HCT116 (cell line): ENCODE measurements around the gene ATP6V1G2. TPM values are rescaled to one million over a fixed set of nuclear protein-coding genes. Genes with fewer than 3 reads are reported as not detected.

Experiments used
- ATAC-seq: fragments of 200-7000 bp; cut with Tn5 transposase; 2 replicates; pipeline ENCODE4 v1.9.1; 2020; ENCODE audit warnings: mild to moderate bottlenecking, moderate library complexity
- Bru-seq: library from RNA; stranded (reverse); fragments of 400-500 nt; gene quantifications from one replicate; lab custom pipeline; 2021; lab: Mats Ljungman, UMichigan
- BruChase-seq, 2 experiments: library from RNA; stranded (reverse); fragments of 400-500 nt; gene quantifications; one replicate each; lab custom pipeline; 2021; lab: Mats Ljungman, UMichigan
- BruUV-seq: library from RNA; stranded (reverse); fragments of 400-500 nt; replicated peaks from 2 replicates; lab custom pipeline; 2021; lab: Mats Ljungman, UMichigan
- CTCF ChIA-PET: fragments of 300-600 bp; sonication (Branson Sonifier 250); formaldehyde crosslinking; loops from one replicate; lab custom pipeline; 2021; ENCODE audit warnings: antibody characterized with exemption; lab: Charles Lee
- POLR2A ChIA-PET: fragments of 300-600, 350-600 bp; sonication (Branson Sonifier 250); formaldehyde crosslinking; loops from one replicate; lab custom pipeline; 2021; ENCODE audit warnings: antibody characterized with exemption; lab: Charles Lee
- RAD21 ChIA-PET, 2 experiments: fragments of 300-600 bp; sonication (Branson Sonifier 250); formaldehyde crosslinking; loops; one replicate each; lab custom pipeline; 2023; ENCODE audit warnings: low total read pairs in 2 of 2; ENCODE audit not compliant: uncharacterized antibody in 2 of 2, unreplicated experiment in 2 of 2, low non-redundant PET in 1 of 2; lab: Charles Lee
- DNase-seq: peaks from one replicate; pipeline ENCODE4 v3.0.0-alpha.2; 2010; ENCODE audit warnings: low read depth, low spot score
- H2AFZ ChIP-seq: fragments of 200-600 bp; shearing (Covaris generic), sonication (generic); 2 replicates; pipeline ENCODE4 v1.6.1; 2017; ENCODE audit warnings: low read depth, mixed run types, mixed read lengths, antibody characterized with exemption, low read length; ENCODE audit not compliant: poor library complexity, severe bottlenecking
- H3K27ac ChIP-seq: 2 replicates; pipeline ENCODE4 v1.5.1; 2012; ENCODE audit warnings: low read depth, low read length
- H3K27me3 ChIP-seq: fragments of 200-600 bp; sonication (generic); 2 replicates; pipeline ENCODE4 v1.6.1; 2016; ENCODE audit warnings: mixed run types, low read length, mixed read lengths; ENCODE audit not compliant: insufficient read depth
- H3K36me3 ChIP-seq, 2 experiments: fragments of 200-500 bp in 1 of 2; fragments of 200-600 bp in 1 of 2; sonication (Bioruptor generic) in 1 of 2; sonication (generic) in 1 of 2; 2 replicates each; pipeline versions ENCODE4 v1.5.1 to v1.6.1; 2014 to 2016; ENCODE audit warnings: low read length in 2 of 2, inconsistent platforms in 1 of 2, mixed read lengths in 1 of 2, mixed run types in 1 of 2; ENCODE audit not compliant: insufficient read depth in 2 of 2, control insufficient read depth in 1 of 2
- H3K4me1 ChIP-seq, 2 experiments: fragments of 200-600 bp in 1 of 2; sonication (generic) in 1 of 2; 2 replicates each; pipeline versions ENCODE4 v1.5.1 to v1.6.1; 2012 to 2017; ENCODE audit warnings: low read length in 2 of 2, inconsistent platforms in 1 of 2, mild to moderate bottlenecking in 1 of 2, mixed read lengths in 1 of 2, mixed run types in 1 of 2, moderate library complexity in 1 of 2; ENCODE audit not compliant: insufficient read depth in 2 of 2, control insufficient read depth in 1 of 2
- H3K4me2 ChIP-seq: fragments of 200-600 bp; sonication (generic); 2 replicates; pipeline ENCODE4 v1.6.1; 2017; ENCODE audit warnings: mixed run types, low read length, mixed read lengths
- H3K4me3 ChIP-seq, 2 experiments: fragments of 200-600 bp in 1 of 2; sonication (generic) in 1 of 2; replicated peaks in 1 of 2; 2 replicates each; pipeline ENCODE4 v1.5.1; 2011 to 2016; ENCODE audit warnings: low read length in 2 of 2, control low read depth in 1 of 2, low read depth in 1 of 2, mild to moderate bottlenecking in 1 of 2, mixed read lengths in 1 of 2, mixed run types in 1 of 2
- H3K79me2 ChIP-seq: fragments of 200-600 bp; sonication (generic); 2 replicates; pipeline ENCODE4 v1.6.1; 2017; ENCODE audit warnings: mild to moderate bottlenecking, mixed run types, low read length, moderate library complexity, mixed read lengths; ENCODE audit not compliant: insufficient read depth
- H3K9ac ChIP-seq: fragments of 200-600 bp; sonication (generic); 2 replicates; pipeline ENCODE4 v1.6.1; 2016; ENCODE audit warnings: low read length, mixed read lengths
- H3K9me2 ChIP-seq: fragments of 200-600 bp; sonication (generic), shearing (Covaris generic); 2 replicates; pipeline ENCODE4 v1.6.1; 2017; ENCODE audit warnings: mixed run types, mild to moderate bottlenecking, moderate library complexity; ENCODE audit not compliant: insufficient read depth
- H3K9me3 ChIP-seq, 2 experiments: fragments of 200-500 bp in 1 of 2; fragments of 200-600 bp in 1 of 2; sonication (Bioruptor generic) in 1 of 2; sonication (generic) in 1 of 2; 2 replicates each; pipeline ENCODE4 v1.6.1; 2014 to 2017; ENCODE audit warnings: low read length in 2 of 2, mixed read lengths in 2 of 2, inconsistent platforms in 1 of 2, low read depth in 1 of 2, mild to moderate bottlenecking in 1 of 2, mixed run types in 1 of 2, moderate library complexity in 1 of 2; ENCODE audit not compliant: control insufficient read depth in 1 of 2, insufficient read depth in 1 of 2
- H4K20me1 ChIP-seq: fragments of 200-600 bp; sonication (generic), shearing (Covaris generic); 2 replicates; pipeline ENCODE4 v1.6.1; 2017; ENCODE audit warnings: mixed run types, mild to moderate bottlenecking, moderate library complexity; ENCODE audit not compliant: insufficient read depth
- CBX3 ChIP-seq: IDR thresholded peaks from 2 replicates; pipeline ENCODE4 v1.6.1; 2012; ENCODE audit warnings: low read depth
- CEBPB ChIP-seq: IDR thresholded peaks from 2 replicates; pipeline ENCODE4 v1.6.1; 2012; ENCODE audit warnings: low read depth
- EGR1 ChIP-seq: IDR thresholded peaks from 2 replicates; pipeline ENCODE4 v1.6.1; 2012; ENCODE audit warnings: low read depth
- FOSL1 ChIP-seq: IDR thresholded peaks from 2 replicates; pipeline ENCODE4 v1.6.1; 2012; ENCODE audit warnings: low read depth
- JUND ChIP-seq: IDR thresholded peaks from 2 replicates; pipeline ENCODE4 v1.6.1; 2012
- POLR2AphosphoS5 ChIP-seq: IDR thresholded peaks from 2 replicates; pipeline ENCODE4 v1.6.1; 2011; ENCODE audit warnings: mild to moderate bottlenecking, low read depth, low read length, moderate library complexity
- RAD21 ChIP-seq: IDR thresholded peaks from 2 replicates; pipeline ENCODE4 v1.6.1; 2012; ENCODE audit warnings: low read depth, mild to moderate bottlenecking
- SP1 ChIP-seq: IDR thresholded peaks from 2 replicates; pipeline ENCODE4 v1.6.1; 2012; ENCODE audit warnings: low read depth
- SRF ChIP-seq: IDR thresholded peaks from 2 replicates; pipeline ENCODE4 v1.6.1; 2012; ENCODE audit warnings: low read depth
- TCF7L2 ChIP-seq: IDR thresholded peaks from 2 replicates; pipeline ENCODE4 v1.7.0; 2011; ENCODE audit warnings: borderline replicate concordance, inconsistent platforms; ENCODE audit not compliant: insufficient read depth, insufficient read length; ENCODE audit errors: extremely low read depth
- YY1 ChIP-seq: IDR thresholded peaks from 2 replicates; pipeline ENCODE4 v1.6.1; 2011; ENCODE audit warnings: low read length, low read depth, moderate library complexity, mild to moderate bottlenecking; ENCODE audit not compliant: insufficient replicate concordance; ENCODE audit errors: extremely low read depth
- ZFX ChIP-seq: fragments of 450-650 bp; IDR thresholded peaks from 2 replicates; pipeline ENCODE4 v1.6.1; 2017
- ZNF274 ChIP-seq: fragments of 200-500 bp; sonication (Bioruptor generic); IDR thresholded peaks from 2 replicates; pipeline ENCODE4 v1.6.1; 2014; ENCODE audit warnings: mild to moderate bottlenecking, low read depth, low read length, inconsistent platforms
- intact Hi-C: fragments of 100-400 bp; cut with micrococcal nuclease; formaldehyde crosslinking; loops from 2 replicates; pipeline ENCODE4 v1.10.0; 2022
- long read RNA-seq: library from polyadenylated mRNA; unstranded; transcript quantifications from one replicate; pipeline ENCODE4 v2.0.0, GENCODE V29; 2021; ENCODE audit not compliant: unreplicated experiment
- polyA plus RNA-seq: library from polyadenylated mRNA; unstranded; fragments of >200 nt; gene quantifications from 2 replicates; pipeline ENCODE4 v1.2.1, GENCODE V29; 2012; ENCODE audit warnings: missing spikeins
- total RNA-seq: library from RNA; stranded (reverse); gene quantifications from one replicate; pipeline ENCODE4 v1.2.1, GENCODE V29; 2021; ENCODE audit not compliant: unreplicated experiment
- TF ChIP-seq, protein P1 (sequence below): IDR thresholded peaks from 2 replicates; pipeline ENCODE4 v1.6.1; 2011; ENCODE audit warnings: mild to moderate bottlenecking, low read length, moderate library complexity; ENCODE audit not compliant: insufficient replicate concordance; ENCODE audit errors: extremely low read depth
- TF ChIP-seq, protein P2 (sequence below), 3 experiments: fragments of 200-600 bp in 1 of 3; sonication (generic) in 1 of 3; IDR thresholded peaks in 2 of 3; conservative IDR thresholded peaks in 1 of 3; 2 replicates each; pipeline ENCODE4 v1.5.1; 2012 to 2017; ENCODE audit warnings: low read depth in 2 of 3, low read length in 2 of 3, antibody characterized with exemption in 1 of 3, borderline replicate concordance in 1 of 3, control low read depth in 1 of 3, mild to moderate bottlenecking in 1 of 3, mixed read lengths in 1 of 3, mixed run types in 1 of 3, moderate library complexity in 1 of 3; ENCODE audit not compliant: insufficient read depth in 1 of 3
- TF ChIP-seq, protein P3 (sequence below): IDR thresholded peaks from 2 replicates; pipeline ENCODE4 v1.6.1; 2012; ENCODE audit warnings: low read depth
- TF ChIP-seq, protein P4 (sequence below): IDR thresholded peaks from 2 replicates; pipeline ENCODE4 v1.6.1; 2012

The ATP6V1G2 gene
- total RNA-seq (1.8 TPM), Bru-seq, nascent RNA (percentile 46 among the genes with signal in this experiment), BruChase-seq, experiment 1, labeled RNA remaining after a 6-hour chase (percentile 56 among the genes with signal in this experiment), BruChase-seq, experiment 2, labeled RNA remaining after a 2-hour chase (percentile 49 among the genes with signal in this experiment)
- polyA plus RNA-seq, result 1.5 and 1.7 TPM in 2 replicates
- long read RNA-seq, partial matches to known transcripts, result 0 of 1 reads
- long read RNA-seq, other reads (novel, unspliced or antisense), result 0 of 1 reads

DNA sequence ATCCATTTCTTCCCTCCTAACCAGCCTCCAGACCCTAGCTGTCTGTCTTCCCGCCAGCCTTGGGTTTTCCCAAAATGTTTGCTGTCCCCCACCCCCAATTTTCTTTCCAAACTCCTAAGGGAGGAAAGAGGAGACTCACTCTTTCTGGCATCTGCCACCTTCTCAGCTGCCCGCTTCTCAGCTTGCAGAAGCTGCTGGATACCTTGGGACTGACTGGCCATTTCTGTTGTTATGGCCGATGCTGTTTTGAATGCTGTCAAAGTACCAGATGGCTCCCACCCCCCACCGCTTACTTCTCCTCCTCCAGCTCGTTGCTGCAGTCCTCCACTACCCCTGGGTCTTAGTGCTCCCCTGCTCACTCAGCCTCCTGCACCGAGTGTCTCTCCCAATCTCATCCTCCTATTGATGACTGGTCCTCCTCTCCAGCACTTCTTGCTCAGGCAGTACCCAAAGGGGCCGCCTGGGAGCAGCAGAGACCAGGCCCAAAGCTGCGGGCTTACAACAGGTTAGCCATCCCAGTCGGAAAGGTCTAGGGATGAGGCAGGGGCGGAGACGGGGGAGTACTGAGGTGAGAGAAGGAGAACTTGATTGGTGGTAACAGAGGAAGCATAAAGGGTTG is at the start of gene ATP6V1G2:
Gene ATP6V1G2, minus strand, starts transcription at position 270 of the 619 bp plus-strand sequence. Its CDS starts 49 bp downstream, at position 221.
- no peak within 1 kb of the TSS for H2AFZ ChIP-seq
- DNase-seq (peak; percentile 94), ATAC-seq (peak; percentile 77)
- peak within 1 kb of the TSS; percentile 51 to 67 for H3K4me3 ChIP-seq
- peak within 1 kb of the TSS; percentile 86 for H3K9ac ChIP-seq
- ChIA-PET CTCF (interaction anchor here (0.6 to 5.0 kb wide), 7 partner anchors 31 to 406 kb away, joined by 3 to 78 read pairs (median 5); partner anchors contain the start of gene C6orf47), POLR2A (interaction anchor here (0.9 to 1.9 kb wide), 8 partner anchors 36 to 316 kb away, joined by 3 to 7 read pairs (median 4); partner anchors contain the start of genes GPANK1, LTB and NEU1), RAD21 (interaction anchor here (0.6 to 2.1 kb wide), 4 partner anchors 37 to 118 kb away, joined by 3 to 11 read pairs (median 6); partner anchors contain the start of gene GPANK1 (in 1 of the 2))
- intact Hi-C loops, result loop anchor here (1.0 to 10.0 kb wide), 6 partner anchors 52 to 288 kb away; partner anchors contain the start of genes BAG6, GPANK1 and PRRC2A
- no TSS peak for BruUV-seq
- peaks cover 19 to 30% of the 10 kb centered on the region in 2 experiments for H3K4me1 ChIP-seq
- peak within 1 kb of the TSS; percentile 87 for H3K4me2 ChIP-seq
- H3K9me3 ChIP-seq, result no peaks in the 10 kb centered on the region
- no peaks in the 10 kb centered on the region for H3K9me2 ChIP-seq
- H3K79me2 ChIP-seq, result peaks cover 27% of the 10 kb centered on the region
- no peaks in the 10 kb centered on the region for H4K20me1 ChIP-seq
- peak within 1 kb of the TSS; percentile 50; the same call in 1 of the 2 replicates for H3K27ac ChIP-seq
- H3K27me3 ChIP-seq, result no peaks in the 10 kb centered on the region
- H3K36me3 ChIP-seq, result peaks cover 4 to 13% of the 10 kb centered on the region in 2 experiments; a peak in 2 of 4 replicates
- TF ChIP-seq, protein P1, sequence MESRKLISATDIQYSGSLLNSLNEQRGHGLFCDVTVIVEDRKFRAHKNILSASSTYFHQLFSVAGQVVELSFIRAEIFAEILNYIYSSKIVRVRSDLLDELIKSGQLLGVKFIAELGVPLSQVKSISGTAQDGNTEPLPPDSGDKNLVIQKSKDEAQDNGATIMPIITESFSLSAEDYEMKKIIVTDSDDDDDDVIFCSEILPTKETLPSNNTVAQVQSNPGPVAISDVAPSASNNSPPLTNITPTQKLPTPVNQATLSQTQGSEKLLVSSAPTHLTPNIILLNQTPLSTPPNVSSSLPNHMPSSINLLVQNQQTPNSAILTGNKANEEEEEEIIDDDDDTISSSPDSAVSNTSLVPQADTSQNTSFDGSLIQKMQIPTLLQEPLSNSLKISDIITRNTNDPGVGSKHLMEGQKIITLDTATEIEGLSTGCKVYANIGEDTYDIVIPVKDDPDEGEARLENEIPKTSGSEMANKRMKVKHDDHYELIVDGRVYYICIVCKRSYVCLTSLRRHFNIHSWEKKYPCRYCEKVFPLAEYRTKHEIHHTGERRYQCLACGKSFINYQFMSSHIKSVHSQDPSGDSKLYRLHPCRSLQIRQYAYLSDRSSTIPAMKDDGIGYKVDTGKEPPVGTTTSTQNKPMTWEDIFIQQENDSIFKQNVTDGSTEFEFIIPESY, result no peak
- TF ChIP-seq, protein P2, sequence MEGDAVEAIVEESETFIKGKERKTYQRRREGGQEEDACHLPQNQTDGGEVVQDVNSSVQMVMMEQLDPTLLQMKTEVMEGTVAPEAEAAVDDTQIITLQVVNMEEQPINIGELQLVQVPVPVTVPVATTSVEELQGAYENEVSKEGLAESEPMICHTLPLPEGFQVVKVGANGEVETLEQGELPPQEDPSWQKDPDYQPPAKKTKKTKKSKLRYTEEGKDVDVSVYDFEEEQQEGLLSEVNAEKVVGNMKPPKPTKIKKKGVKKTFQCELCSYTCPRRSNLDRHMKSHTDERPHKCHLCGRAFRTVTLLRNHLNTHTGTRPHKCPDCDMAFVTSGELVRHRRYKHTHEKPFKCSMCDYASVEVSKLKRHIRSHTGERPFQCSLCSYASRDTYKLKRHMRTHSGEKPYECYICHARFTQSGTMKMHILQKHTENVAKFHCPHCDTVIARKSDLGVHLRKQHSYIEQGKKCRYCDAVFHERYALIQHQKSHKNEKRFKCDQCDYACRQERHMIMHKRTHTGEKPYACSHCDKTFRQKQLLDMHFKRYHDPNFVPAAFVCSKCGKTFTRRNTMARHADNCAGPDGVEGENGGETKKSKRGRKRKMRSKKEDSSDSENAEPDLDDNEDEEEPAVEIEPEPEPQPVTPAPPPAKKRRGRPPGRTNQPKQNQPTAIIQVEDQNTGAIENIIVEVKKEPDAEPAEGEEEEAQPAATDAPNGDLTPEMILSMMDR (IDR thresholded peaks at IDR 0.05 in 2 of 3, conservative IDR thresholded peaks at IDR 0.05 in 1 of 3; ENCODE audit: borderline replicate concordance in 1 of 3, insufficient read depth in 1 of 3, low read depth in 2 of 3, low read length in 2 of 3), result peak in 2 of 3 experiments; percentile 99; a peak in 4 of 6 replicates
- TF ChIP-seq JUND, result no peak
- TF ChIP-seq ZFX, result no peak
- no peak for TF ChIP-seq FOSL1
- no peak for TF ChIP-seq POLR2AphosphoS5
- TF ChIP-seq, protein P3, sequence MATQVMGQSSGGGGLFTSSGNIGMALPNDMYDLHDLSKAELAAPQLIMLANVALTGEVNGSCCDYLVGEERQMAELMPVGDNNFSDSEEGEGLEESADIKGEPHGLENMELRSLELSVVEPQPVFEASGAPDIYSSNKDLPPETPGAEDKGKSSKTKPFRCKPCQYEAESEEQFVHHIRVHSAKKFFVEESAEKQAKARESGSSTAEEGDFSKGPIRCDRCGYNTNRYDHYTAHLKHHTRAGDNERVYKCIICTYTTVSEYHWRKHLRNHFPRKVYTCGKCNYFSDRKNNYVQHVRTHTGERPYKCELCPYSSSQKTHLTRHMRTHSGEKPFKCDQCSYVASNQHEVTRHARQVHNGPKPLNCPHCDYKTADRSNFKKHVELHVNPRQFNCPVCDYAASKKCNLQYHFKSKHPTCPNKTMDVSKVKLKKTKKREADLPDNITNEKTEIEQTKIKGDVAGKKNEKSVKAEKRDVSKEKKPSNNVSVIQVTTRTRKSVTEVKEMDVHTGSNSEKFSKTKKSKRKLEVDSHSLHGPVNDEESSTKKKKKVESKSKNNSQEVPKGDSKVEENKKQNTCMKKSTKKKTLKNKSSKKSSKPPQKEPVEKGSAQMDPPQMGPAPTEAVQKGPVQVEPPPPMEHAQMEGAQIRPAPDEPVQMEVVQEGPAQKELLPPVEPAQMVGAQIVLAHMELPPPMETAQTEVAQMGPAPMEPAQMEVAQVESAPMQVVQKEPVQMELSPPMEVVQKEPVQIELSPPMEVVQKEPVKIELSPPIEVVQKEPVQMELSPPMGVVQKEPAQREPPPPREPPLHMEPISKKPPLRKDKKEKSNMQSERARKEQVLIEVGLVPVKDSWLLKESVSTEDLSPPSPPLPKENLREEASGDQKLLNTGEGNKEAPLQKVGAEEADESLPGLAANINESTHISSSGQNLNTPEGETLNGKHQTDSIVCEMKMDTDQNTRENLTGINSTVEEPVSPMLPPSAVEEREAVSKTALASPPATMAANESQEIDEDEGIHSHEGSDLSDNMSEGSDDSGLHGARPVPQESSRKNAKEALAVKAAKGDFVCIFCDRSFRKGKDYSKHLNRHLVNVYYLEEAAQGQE, result no peak
- TF ChIP-seq, protein P4, sequence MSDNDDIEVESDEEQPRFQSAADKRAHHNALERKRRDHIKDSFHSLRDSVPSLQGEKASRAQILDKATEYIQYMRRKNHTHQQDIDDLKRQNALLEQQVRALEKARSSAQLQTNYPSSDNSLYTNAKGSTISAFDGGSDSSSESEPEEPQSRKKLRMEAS, result no peak
- TF ChIP-seq TCF7L2, result no peak
- no peak for TF ChIP-seq SP1
- no peak for TF ChIP-seq RAD21
- no peak for TF ChIP-seq CEBPB
- no peak for TF ChIP-seq ZNF274
- no peak for TF ChIP-seq SRF
- no peak for TF ChIP-seq EGR1
- TF ChIP-seq YY1, result peak; percentile 56
- no peak for TF ChIP-seq CBX3
